Activated CD4-positive, CD25-positive, alpha-beta regulatory T cell (primary cell): ENCODE results near the gene HOXA11.

ENCODE experiments used
- DNase-seq, 4 experiments: peaks; one replicate each; lab custom pipeline; 2025; lab: John Stamatoyannopoulos, UW

The HOXA11 gene

DNA sequence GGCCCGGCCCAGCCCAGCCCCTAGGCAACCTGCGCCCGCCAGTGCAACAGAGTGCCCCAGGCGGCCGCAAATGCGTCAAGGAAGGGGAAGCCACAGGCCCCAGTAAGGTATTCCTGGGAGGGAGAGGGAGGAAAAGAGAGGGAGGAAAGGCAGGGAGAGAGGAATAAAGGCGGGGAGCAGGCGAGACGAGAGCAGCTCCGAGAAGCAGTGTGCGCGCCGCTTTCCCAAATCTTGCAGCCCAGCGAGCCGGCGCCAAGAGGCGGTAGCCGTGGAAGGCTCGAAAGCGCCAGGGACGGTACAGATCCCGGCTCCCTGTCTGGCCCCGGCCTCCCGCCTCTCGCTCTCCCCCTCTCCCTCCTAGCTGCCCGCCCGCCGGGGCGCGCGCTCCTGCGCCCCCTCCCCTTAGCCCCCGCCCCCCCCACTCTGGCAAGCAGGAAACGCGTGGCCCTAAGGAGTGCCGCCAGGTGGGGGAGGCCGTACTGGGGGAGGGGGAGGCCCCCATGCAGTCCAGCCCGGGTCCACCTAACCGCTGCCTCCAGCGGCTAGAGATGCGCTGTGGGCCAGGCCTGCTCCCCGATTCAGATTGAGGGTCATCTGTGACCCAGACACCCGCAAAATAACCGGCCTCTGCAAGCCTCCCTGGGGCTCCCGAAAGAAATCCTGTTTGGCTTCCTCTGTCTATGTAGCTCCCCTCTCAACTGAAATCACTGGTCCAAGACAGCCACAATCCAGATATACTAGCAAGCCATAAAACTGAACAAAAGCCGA, 15.2 kb downstream of the HOXA11 start:
- DNase-seq: no peak

DNA sequence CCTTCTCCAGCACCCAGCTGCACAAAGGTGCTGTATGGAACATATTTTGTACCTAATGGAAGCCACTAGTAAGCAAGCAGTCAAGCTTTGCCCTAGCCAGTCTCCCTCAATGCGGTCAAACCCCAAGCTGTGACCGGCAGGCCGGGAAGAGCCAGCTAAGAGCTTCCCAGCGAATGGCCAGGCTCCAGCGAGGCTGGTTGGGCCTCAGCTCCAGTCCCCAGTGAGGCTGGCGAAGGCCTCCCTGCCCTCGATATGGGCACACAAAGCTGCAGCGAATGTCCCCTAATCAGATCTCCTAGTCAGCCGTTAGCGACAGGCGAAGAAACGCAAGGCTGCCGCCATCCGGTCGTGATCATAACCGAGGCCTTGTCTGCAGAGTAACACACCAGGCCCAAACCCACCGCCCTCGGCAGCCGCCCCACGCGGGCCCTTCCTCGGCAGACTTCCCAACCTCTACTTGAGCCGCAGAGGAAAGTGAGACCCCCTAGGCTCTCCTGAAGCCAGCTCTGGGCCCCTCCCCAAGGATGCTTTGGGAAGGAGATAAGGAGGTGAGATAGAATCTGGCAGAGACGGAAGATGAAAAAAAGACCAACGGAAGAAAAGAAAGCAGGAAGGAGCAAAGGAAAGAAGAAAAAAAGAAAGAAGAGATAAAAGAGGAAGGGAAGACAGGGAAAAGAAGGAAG, 16.6 kb downstream of the HOXA11 start:
- no peak for DNase-seq

DNA sequence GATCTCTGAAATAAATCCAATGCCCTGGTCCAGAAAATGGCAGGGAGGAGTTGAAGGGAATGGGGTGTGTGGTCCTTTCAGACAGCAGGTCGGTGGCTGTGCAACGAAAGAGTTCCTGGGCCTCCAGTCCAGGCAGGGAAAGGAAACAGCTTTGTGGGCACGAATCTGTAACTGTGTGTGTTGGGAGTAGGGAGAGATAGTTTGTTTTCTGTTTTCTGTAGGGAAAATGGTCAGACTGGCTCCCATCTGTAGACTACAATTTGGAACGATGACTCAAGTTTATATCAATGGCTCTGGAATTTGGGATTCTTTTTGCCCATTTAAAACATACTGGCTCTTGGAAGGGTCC, 17.1 kb downstream of the HOXA11 start:
- DNase-seq: no peak

DNA sequence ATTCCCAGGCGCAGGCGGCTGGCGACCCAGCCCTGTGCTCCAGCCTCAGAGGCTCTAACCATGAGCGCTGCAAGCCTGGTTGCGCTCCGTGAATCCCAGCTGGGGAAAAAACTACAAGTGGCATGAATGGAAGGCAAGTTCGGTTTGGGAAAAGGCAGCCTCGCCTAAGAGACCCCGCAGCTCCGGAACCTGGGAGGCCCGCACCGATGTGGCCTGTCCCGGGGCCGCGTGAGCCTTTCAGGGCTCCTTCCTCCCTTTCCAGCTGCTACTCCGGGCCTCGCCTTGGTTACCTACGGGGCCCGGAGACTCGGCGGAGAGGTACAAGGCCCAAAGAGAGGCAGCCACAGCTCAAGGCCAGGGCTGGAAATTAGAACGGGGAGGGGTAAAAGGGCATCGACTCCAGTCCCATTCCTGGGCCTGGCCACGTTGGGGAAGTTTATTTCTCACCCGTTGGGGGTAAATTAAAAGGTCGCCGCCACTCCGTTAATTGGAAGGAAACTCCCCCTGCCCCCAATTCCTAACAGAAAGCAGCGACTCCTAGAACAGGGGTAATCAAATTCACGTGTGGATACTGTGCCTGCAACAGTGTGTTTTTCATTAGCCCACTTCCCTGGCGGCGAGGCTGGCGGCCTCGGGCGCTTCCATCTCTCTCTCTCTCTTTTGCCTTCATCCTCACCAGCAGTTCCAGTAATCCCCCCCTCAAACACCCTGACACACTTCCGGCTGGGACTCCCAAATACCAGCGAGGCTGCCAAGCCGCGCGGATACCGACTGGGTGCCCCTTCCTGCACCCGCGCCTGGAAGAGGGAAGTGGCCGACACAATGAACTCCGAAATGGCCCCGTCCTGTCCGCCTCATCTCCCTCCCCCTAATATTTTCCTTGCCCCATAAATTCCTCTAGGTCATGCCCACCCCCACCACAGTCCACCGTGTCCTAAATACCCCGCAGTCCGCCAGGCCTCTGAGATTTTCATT, 18.2 kb downstream of the HOXA11 start:
- no peak for DNase-seq

DNA sequence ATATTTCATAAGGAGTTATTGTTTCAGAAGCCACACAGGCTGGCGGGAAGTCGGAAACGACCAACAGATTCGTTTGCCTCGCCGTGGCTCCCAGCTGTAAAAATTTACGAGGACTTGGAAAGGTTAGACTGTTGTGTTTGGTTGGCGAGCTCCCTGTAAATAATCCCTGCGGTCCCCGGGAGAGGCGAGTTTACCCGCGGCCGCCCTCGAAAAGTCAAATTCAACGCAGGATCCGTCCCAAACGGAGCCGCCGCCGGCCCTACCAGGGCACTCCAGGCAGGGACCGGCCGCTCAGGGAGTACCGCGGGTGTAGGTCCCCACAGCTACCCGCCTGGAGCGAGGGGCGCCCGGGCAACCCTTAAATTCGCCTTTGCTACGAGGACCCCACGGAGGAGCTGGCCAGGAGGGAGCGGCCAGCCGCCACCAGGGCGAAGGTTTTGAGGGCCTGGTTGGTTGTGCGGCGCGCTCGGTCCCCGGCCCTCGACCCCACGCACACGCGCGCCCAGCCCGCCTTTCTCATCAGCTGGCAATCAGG, 19.0 kb downstream of the HOXA11 start:
- DNase-seq: no peak

DNA sequence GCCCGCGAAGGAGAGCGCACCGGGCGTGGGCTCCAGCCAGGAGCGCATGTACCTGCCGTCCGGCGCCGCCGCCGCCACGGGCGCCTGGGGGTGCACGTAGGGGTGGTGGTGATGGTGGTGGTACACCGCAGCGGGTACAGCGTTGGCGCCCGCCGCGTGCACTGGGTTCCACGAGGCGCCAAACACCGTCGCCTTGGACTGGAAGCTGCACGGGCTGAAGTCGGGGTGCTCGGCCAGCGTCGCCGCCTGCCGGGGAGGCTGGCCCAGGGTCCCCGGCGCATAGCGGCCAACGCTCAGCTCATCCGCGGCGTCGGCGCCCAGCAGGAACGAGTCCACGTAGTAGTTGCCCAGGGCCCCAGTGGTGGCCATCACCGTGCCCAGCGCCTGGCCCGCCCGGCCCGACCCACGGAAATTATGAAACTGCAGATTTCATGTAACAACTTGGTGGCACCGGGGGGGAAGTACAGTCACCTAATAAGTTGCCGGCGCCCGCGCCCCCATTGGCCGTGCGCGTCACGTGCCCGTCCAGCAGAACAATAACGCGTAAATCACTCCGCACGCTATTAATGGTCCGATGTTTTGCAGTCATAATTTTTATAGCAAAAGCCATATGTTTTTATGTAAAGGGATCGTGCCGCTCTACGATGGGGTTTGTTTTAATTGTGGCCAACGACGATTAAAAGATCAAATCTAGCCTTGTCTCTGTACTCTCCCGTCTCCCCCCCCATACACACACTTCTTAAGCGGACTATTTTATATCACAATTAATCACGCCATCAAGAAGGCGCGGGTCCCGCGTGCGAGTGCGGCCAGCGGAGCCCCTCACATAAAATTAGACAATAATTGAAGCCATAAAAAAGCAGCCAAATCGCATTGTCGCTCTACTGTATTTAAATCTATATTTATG, 19.7 kb downstream of the HOXA11 start, which contains the start of gene HOXA9:
Gene HOXA9 (minus strand): TSS at position 449 of the 907 bp plus-strand sequence. CDS start 80 bp downstream, at position 369.
- DNase-seq: no peak

DNA sequence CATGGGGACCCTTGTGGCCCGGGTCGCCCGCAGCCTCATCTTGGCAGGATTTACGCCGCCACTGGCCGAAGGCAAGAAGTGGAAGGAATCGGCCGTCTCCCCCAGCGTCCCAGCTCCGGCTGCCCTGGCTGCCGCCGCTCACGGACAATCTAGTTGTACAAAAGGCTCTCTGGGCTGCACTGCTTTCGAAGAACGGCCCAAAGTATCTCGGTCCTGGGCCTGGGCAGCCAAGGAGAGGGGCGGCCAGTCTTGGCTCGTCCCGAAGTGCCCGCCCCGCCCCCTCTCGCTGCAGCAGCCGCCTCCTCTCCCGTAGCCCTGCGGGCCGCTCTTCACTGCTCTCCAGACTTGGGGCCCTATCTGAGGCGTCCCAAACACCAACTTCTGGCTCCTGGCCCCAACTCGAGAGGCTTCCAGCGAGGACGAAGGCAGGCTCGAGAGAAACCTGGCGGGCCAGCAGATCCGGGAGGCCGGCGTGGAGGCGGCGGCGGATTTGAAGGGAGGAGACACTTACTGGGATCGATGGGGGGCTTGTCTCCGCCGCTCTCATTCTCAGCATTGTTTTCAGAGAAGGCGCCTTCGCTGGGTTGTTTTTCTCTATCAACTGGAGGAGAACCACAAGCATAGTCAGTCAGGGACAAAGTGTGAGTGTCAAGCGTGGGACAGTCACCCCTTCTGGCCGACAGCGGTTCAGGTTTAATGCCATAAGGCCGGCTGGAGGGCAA, 20.5 kb downstream of the HOXA11 start:
- no peak for DNase-seq

DNA sequence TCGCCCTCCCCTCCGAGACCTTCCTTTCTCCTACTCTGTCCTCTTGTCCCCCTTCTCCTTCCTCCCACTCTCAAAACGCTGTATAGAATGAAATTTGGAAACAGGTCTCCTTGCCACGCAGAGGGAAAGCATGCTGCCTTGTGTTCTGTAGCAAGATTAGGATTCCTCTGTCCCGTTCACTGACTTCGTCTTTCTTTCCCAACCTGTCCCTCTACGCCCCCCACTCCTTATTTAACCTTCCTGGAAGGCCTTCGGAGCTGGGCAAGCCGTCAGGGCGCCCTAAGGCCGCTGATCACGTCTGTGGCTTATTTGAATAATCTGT, 21.0 kb downstream of the HOXA11 start:
- no peak for DNase-seq

DNA sequence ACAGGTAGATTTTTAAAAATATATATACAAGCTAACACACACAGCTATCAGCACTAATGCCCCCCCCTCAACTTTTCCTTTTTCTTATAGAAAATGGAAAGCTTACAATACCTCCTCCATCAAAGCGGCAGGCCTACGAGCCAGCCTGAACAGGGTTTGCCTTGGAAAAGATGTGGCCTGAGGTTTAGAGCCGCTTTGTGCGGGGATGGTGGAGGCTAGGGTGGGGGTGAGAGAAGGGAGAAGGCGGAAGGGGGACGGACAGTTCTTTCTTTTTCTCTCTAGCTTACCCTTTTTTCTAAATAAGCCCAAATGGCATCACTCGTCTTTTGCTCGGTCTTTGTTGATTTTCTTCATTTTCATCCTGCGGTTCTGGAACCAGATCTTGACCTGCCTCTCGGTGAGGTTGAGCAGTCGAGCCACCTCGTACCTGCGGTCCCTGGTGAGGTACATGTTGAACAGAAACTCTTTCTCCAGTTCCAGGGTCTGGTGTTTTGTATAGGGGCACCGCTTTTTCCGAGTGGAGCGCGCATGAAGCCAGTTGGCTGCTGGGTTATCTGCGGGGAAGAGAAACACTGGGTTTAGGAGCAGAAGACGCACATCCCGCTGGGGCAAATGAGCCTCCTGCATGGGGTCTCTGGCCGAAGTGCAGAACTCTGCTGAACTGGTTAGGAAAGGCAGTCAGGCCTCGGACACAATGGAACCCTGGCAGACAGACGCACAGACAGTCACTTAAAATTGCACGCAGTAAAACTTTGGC, 21.6 kb downstream of the HOXA11 start:
- no peak for DNase-seq

DNA sequence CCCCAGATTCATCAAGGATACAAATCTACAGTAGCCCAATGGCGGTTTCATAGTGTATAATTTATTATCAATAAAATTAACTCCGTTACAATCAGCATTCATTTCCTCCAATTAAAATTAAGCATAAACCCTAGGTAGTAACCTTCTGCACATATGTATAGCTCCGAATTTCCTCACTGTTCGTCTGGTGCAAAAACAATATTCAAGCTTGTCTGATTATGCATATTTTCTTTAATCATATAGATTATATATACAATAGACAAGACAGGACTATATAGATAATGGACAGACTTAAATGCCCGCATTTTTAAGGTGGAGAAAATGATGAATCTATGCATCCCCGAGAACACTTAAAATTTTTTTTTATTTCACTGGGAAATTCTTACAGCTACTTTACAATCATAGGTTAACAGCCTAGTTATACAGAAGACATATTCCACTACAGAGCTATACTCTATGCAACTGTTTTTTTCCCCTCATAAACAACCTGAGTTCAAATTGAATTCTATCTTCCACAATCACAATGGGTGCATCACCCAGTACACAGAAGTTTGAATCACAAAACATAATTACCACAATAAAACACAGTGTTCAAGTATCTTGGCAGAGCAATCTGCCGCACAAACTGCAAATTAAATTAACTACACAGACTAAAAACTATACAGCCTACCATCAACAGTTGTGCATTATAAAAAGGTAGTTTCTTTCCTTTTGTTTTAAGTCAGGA, 22.3 kb downstream of the HOXA11 start:
- DNase-seq: no peak

DNA sequence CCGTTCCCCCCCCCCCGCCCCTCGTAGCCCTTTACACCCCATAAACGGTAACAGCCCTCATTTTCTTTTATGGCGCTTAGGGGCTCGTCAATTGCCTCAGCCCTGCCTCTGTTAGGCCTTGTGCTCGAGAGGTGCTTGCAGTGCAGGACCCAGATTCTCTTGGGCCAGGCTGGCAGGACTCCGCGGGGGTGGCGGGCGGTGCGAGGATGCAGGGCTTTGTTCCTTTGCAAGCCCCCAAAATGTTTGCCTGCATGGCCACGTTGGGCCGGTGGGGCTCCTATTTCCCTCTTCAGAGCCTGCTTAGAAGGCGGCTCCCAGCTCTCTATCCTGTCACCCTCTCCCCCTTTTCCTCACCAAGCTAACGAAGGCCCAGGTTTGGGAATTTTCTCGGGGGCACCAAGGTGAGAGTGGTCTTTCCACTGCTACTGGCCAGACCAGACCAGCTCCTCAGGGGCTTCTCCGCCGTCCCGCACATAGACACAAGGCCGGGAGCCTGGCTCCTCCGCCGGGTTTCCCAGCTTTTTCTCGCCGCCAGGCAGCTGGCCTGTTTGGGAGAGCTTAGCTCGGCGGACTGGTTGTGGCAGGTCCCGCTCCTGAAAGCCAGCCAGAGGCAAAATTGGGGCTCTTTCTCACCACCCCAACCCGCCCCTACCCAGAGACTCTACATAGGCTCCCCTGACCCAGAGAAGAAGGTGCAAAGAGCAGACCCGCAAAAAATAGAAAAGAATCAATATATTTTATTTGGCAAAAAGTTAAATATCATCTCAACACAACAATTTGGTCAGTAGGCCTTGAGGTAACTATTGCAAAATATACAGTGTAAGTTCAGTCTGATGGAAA, 23.1 kb downstream of the HOXA11 start:
- DNase-seq: no peak

DNA sequence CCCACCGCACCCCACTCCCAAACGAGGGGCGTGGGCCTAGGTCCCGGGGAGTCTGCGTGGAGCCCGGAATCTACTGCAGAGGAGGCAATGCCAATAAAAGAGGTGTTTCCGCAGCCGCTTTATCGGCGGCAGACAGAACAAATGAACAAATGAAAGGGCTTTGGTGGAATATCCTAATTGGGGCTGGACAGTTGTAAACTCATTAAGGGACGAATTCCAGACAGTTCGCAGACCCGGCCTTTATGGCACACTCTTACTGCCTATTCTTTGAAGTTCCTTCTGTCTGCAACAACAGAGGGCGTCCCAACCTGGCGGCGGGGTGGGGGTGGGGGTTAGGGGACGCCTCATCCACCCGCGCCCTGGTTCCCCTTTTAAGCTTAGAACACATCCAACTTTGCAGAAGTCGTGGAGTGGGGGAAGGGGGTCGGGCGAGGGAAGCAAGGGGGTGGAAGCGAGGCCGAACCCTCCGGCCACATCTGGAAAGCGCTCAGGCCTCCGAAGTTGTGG, 23.8 kb downstream of the HOXA11 start:
- no peak for DNase-seq

DNA sequence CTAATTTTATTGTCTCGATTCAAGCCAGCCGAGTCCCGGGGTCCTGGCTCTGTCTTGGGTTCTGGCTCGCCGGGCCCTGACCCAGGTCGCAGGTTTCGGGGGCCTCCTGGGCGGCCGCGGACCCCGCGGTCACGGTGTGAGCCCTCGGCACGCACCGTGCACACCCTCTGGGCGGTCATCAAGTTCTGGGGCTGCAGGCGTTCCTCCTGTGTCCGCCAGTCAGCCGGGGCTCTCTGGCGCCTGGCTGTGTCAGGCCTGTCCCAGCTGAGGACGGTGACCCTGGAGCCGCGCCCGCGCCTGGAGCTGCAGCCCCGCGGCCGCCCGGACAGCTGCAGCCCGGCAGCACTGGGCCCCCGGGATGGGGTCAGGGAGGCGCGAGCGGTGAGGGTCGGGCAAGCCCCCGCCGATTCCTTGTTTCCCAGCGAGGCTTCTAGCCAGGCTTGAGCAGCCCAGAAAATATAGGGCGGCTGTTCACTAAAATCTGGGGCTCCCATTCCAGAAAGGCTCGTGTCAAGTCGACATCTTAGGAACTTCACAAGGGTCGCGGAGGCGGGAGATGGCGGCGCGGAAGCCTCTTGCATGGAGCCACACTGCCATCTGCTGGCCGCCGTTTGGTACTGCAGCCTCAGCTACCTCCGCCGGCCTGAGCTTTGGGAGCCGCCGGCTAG, 24.4 kb downstream of the HOXA11 start:
- peak; percentile 55 to 82 (median 74) for DNase-seq

DNA sequence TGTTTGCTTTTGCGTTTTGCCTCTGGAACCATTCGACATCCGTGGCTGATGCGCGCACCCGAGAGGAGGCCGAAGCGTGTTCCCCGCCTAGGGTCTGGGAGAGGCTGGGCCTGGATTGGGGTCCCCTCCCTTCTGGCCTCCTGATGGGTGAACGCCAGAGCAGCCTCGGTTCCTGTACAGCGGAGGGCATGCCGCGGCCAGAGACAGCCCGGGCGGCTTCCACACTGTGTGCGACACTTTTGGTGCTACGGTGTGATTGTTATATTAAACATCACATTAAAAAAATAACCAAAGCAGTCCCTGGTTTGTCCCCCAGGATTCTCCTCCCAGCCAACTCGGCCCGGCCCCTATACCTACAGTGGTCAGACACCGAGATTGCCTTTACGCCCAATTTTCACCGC, 24.9 kb downstream of the HOXA11 start:
- DNase-seq: no peak

DNA sequence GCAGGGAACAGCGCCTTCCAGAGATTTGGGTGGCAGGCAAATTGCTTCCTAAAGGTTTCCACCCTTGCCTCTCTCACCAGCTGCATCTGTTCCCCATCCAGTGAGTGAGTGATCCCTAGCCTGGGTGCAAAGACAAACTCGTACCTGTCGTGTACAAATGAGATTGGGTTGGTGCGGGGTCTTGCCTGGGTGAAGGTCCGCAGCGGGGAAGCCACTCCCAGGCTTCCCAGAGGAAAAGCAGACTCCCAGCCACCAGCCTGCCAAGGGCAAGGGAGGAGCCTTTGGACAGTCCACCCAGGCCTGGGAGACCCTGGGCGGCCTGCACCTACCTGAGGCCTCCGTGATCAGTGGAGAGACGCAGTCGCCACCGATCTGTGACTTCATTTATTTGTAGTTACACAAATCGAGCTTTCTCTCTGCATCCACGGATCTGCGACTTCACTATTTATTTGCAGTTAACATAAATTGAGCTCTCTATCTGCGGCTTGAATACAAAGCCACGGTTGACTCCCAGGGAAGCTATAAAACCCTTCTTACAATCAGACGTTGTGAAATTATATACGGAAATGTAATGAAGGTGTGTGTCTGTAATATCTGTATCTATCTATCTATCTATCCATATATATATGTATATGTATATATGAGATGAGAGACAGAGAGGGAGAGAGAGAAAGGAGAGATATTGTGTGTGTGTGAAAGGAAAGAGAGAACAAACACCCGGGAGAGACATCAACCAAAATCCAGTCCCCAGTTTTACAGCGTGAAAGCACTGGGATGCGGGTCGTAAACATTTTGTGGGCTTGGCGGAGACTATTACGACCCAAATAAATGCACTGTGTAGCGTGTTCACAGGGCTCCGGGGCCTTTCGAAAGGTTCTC, 25.5 kb downstream of the HOXA11 start:
- DNase-seq: no peak
